GM12878 (cell line): ENCODE results near the gene GLRA1. TPM values are rescaled to one million over a fixed set of nuclear protein-coding genes. Genes with fewer than 3 reads are reported as not detected.

Experiments
- ATAC-seq: fragments of 200-7000 bp; cut with Tn5 transposase; 3 replicates; pipeline ENCODE4 v1.9.1; 2020; ENCODE audit warnings: mild to moderate bottlenecking, moderate library complexity
- BruUV-seq: library from RNA; stranded (reverse); fragments of 400-500 nt; replicated peaks from 2 replicates; lab custom pipeline; 2021; lab: Mats Ljungman, UMichigan
- CTCF ChIA-PET: fragments of 300-600 bp; sonication (Branson Sonifier 250); formaldehyde crosslinking; extraction: SDS; loops from one replicate; lab custom pipeline; 2021; ENCODE audit warnings: inconsistent platforms; lab: Yijun Ruan, JAX
- POLR2A ChIA-PET: fragments of 350-600 bp; formaldehyde crosslinking; extraction: SDS; loops from one replicate; lab custom pipeline; 2021; ENCODE audit warnings: inconsistent platforms; lab: Charles Lee
- RAD21 ChIA-PET: fragments of 300-600 bp; sonication (Branson Sonifier 250); formaldehyde crosslinking; loops from one replicate; lab custom pipeline; 2023; ENCODE audit warnings: antibody characterized with exemption; ENCODE audit not compliant: unreplicated experiment; lab: Charles Lee
- SMC1A ChIA-PET: fragments of 300-600 bp; sonication (Branson Sonifier 250); formaldehyde crosslinking; loops from one replicate; lab custom pipeline; 2023; ENCODE audit not compliant: unreplicated experiment, uncharacterized antibody; lab: Charles Lee
- DNase-seq: peaks from one replicate; pipeline ENCODE4 v3.0.0-alpha.2; 2011; ENCODE audit warnings: low read depth, low spot score
- FAIRE-seq: peaks from 3 replicates; lab custom pipeline; 2011; peaks lifted over from hg19 to GRCh38; lab: Jason Lieb, UNC
- H2AFZ ChIP-seq: 2 replicates; pipeline ENCODE4 v1.6.0; 2011; ENCODE audit warnings: low read depth, low read length, control low read depth; ENCODE audit not compliant: control insufficient read depth
- H3K27ac ChIP-seq: 2 replicates; pipeline ENCODE4 v1.5.1; 2011; ENCODE audit warnings: control low read depth; ENCODE audit not compliant: control insufficient read depth, insufficient read depth
- H3K27me3 ChIP-seq, 2 experiments: replicated peaks in 1 of 2; 2 replicates each; pipeline versions ENCODE4 v1.6.0 to v1.6.1; 2011; ENCODE audit warnings: low read length in 1 of 2; ENCODE audit not compliant: control insufficient read depth in 2 of 2, insufficient read depth in 2 of 2
- H3K36me3 ChIP-seq, 2 experiments: 2 replicates each; pipeline ENCODE4 v1.5.1; 2011; ENCODE audit warnings: low read length in 1 of 2; ENCODE audit not compliant: control insufficient read depth in 2 of 2, insufficient read depth in 2 of 2
- H3K4me1 ChIP-seq: 2 replicates; pipeline ENCODE4 v1.6.1; 2011; ENCODE audit warnings: mild to moderate bottlenecking, low read length, moderate library complexity, mixed read lengths; ENCODE audit not compliant: control insufficient read depth, insufficient read depth
- H3K4me2 ChIP-seq: 2 replicates; pipeline ENCODE4 v1.6.0; 2011; ENCODE audit warnings: control low read depth; ENCODE audit not compliant: control insufficient read depth, insufficient read depth
- H3K4me3 ChIP-seq: fragments of 200-600 bp; sonication (generic); 2 replicates; pipeline ENCODE4 v1.5.1; 2016
- H3K79me2 ChIP-seq: 2 replicates; pipeline ENCODE4 v1.6.0; 2011; ENCODE audit warnings: low read length; ENCODE audit not compliant: control insufficient read depth, insufficient read depth
- H3K9ac ChIP-seq: 2 replicates; pipeline ENCODE4 v1.8.0; 2011; ENCODE audit warnings: low read length, control low read depth, mixed read lengths; ENCODE audit not compliant: control insufficient read depth, insufficient read depth
- H3K9me3 ChIP-seq: replicated peaks from 3 replicates; pipeline ENCODE4 v1.5.1; 2011; ENCODE audit warnings: mild to moderate bottlenecking, low read length; ENCODE audit not compliant: control insufficient read depth, insufficient read depth
- H4K20me1 ChIP-seq: 2 replicates; pipeline ENCODE4 v1.6.0; 2011; ENCODE audit not compliant: control insufficient read depth, insufficient read depth
- ATF2 ChIP-seq: IDR thresholded peaks from 2 replicates; pipeline ENCODE4 v1.6.1; 2012; ENCODE audit warnings: low read length, inconsistent platforms
- BHLHE40 ChIP-seq, 2 experiments: fragments of 450-650 bp in 1 of 2; IDR thresholded peaks; 2 replicates each; pipeline ENCODE4 v1.6.1; 2011 to 2017; ENCODE audit warnings: low read depth in 2 of 2, borderline replicate concordance in 1 of 2, improper control_type of control experiment in 1 of 2, low read length in 1 of 2, mild to moderate bottlenecking in 1 of 2
- CEBPB ChIP-seq, 2 experiments: fragments of 150-350 bp in 1 of 2; IDR thresholded peaks; 2 replicates each; pipeline ENCODE4 v1.6.1; 2012 to 2014; ENCODE audit warnings: low read depth in 2 of 2, low read length in 2 of 2, borderline replicate concordance in 1 of 2, inconsistent platforms in 1 of 2
- EGR1 ChIP-seq, 2 experiments: IDR thresholded peaks; 1 replicate in 1 of 2; 2 replicates in 1 of 2; pipeline ENCODE4 v1.6.1; 2011 to 2012; ENCODE audit warnings: low read depth in 2 of 2, low read length in 2 of 2, borderline replicate concordance in 1 of 2, mild to moderate bottlenecking in 1 of 2, moderate library complexity in 1 of 2
- ELK1 ChIP-seq: IDR thresholded peaks from 2 replicates; pipeline ENCODE4 v1.6.1; 2012; ENCODE audit warnings: low read depth, low read length, improper control_type of control experiment
- ESRRA ChIP-seq: IDR thresholded peaks from 2 replicates; pipeline ENCODE4 v1.6.1; 2012; ENCODE audit warnings: mild to moderate bottlenecking, low read length, improper control_type of control experiment
- GATAD2B ChIP-seq: fragments of 450-650 bp; conservative IDR thresholded peaks from 2 replicates; pipeline ENCODE4 v1.6.1; 2017; ENCODE audit warnings: low read depth, mild to moderate bottlenecking, moderate library complexity
- MEF2B ChIP-seq: fragments of 450-650 bp; IDR thresholded peaks from 2 replicates; pipeline ENCODE4 v1.6.1; 2018; ENCODE audit warnings: mild to moderate bottlenecking, moderate library complexity; ENCODE audit not compliant: partially characterized antibody, poor library complexity, severe bottlenecking
- MTA2 ChIP-seq: fragments of 450-650 bp; IDR thresholded peaks from 2 replicates; pipeline ENCODE4 v1.6.1; 2016; ENCODE audit warnings: low read depth, mild to moderate bottlenecking, moderate library complexity
- SIX5 ChIP-seq: IDR thresholded peaks from 2 replicates; pipeline ENCODE4 v1.6.1; 2011; ENCODE audit warnings: mild to moderate bottlenecking, low read depth, low read length, moderate library complexity; ENCODE audit not compliant: severe bottlenecking
- SMAD1 ChIP-seq: fragments of 450-650 bp; IDR thresholded peaks from 2 replicates; pipeline ENCODE4 v1.6.1; 2018; ENCODE audit warnings: mild to moderate bottlenecking, low read depth; ENCODE audit not compliant: partially characterized antibody
- SPI1 ChIP-seq: IDR thresholded peaks from 2 replicates; pipeline ENCODE4 v1.6.1; 2011; ENCODE audit warnings: low read depth, mild to moderate bottlenecking, low read length, moderate library complexity, borderline replicate concordance; ENCODE audit not compliant: insufficient read depth
- YBX1 ChIP-seq: fragments of 450-650 bp; IDR thresholded peaks from 2 replicates; pipeline ENCODE4 v1.6.1; 2016; ENCODE audit warnings: antibody characterized with exemption
- ZNF622 ChIP-seq: fragments of 450-650 bp; IDR thresholded peaks from 2 replicates; pipeline ENCODE4 v1.6.1; 2017; ENCODE audit warnings: mild to moderate bottlenecking, inconsistent platforms
- ZSCAN29 ChIP-seq: fragments of 450-650 bp; IDR thresholded peaks from 2 replicates; pipeline ENCODE4 v1.6.1; 2017; ENCODE audit warnings: mild to moderate bottlenecking, moderate library complexity
- WGBS: methylation state at CpG from one replicate; pipeline ENCODE4 v1.1.6; 2016; ENCODE audit warnings: low lambda C conversion rate; ENCODE audit not compliant: insufficient replicate concordance, insufficient coverage; ENCODE audit errors: missing lambda C conversion rate; 5-methylcytosine and 5-hydroxymethylcytosine counted together
- in situ Hi-C: fragments of 300-500 bp; cut with MboI; formaldehyde crosslinking; loops from 9 replicates; pipeline ENCODE4 v1.14.3; 2018; ENCODE audit warnings: mixed read lengths
- intact Hi-C: fragments of 100-400 bp; cut with micrococcal nuclease; formaldehyde crosslinking; loops from one replicate; pipeline ENCODE4 v1.14.2; 2022; ENCODE audit not compliant: unreplicated experiment
- polyA plus RNA-seq, 11 experiments: library from polyadenylated mRNA; depleted of rRNA in 4 of 11; unstranded in 6 of 11; stranded (reverse) in 5 of 11; fragments of >200 nt; fragmentation: Nextera tagmentation in 4 of 11; fragmentation: Illumina TruSeq in 1 of 11; extraction: Ambion mirVana in 4 of 11; extraction: Trizol in 1 of 11; gene quantifications; 1 replicate in 1 of 11; 2 replicates in 10 of 11; pipeline versions ENCODE4 v1.2.1 to v1.2.3, GENCODE V29; 2011 to 2016; ENCODE audit warnings: inconsistent platforms in 2 of 11, missing spikeins in 2 of 11, low read depth in 1 of 11
- total RNA-seq, 4 experiments: library from RNA; depleted of rRNA in 3 of 4; stranded (reverse); fragments of >200 nt in 3 of 4; fragmentation: Illumina TruSeq in 1 of 4; extraction: Trizol in 1 of 4; gene quantifications; 2 replicates each; pipeline versions ENCODE4 v1.2.1 to v1.2.3, GENCODE V29; 2013 to 2021

GLRA1 gene
- total and polyA plus RNA-seq, 10 of the 15 experiments (the other 5 are each of a cell fraction or from before 2014, with no cell fraction given) = not detected

DNA sequence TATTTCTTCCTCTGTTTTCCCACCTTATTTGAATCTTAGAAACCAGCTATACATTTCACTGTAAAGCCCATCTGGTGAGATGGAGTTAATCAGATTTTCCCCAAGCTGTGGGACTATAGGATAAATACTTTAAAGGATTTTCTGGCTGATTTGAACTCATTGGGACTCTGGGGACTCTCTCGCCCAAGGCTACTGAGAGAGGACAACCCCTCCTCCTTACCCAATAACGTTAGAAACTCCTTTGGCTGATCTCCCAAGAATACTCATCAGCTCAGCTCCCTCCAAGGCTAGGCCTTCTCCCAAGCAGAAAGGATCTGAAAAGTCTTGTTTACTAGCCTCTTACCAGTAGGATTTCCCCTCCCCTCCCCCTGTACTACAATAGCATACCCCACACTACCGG is 1.5 kb upstream of the GLRA1 start:
- Histone ChIP-seq H3K9ac (no peak overlapping the region), H3K79me2 (no peaks in the 10 kb centered on the region), H3K4me2 (no peak overlapping the region), H3K27ac (no peak overlapping the region), H4K20me1 (no peaks in the 10 kb centered on the region), H3K4me1 (no peaks in the 10 kb centered on the region), H3K9me3 (no peaks in the 10 kb centered on the region), H3K36me3 (no peaks in the 10 kb centered on the region), H3K27me3 (no peaks in the 10 kb centered on the region), H2AFZ (no peak overlapping the region), H3K4me3 (no peak overlapping the region)
- CTCF ChIA-PET = no interaction called here
- SMC1A ChIA-PET = interaction anchor here (1.5 kb wide), 1 partner anchor 101 kb away, joined by 3 read pairs; no protein-coding TSS in a partner anchor
- in situ Hi-C loops = no loop called here
- 37% methylated on average over 3 of the region's 3 CpGs for WGBS
- POLR2A ChIA-PET = no interaction called here
- BruUV-seq = no TSS peak
- FAIRE-seq = no peak
- ATAC-seq = no peak
- TF ChIP-seq SIX5 (no peak), ZNF622 (no peak), ESRRA (no peak), CEBPB (IDR thresholded peaks at IDR 0.05; ENCODE audit: borderline replicate concordance in 1 of 2, low read depth in 2 of 2, low read length in 2 of 2) (no peak), EGR1 (IDR thresholded peaks at IDR 0.05; ENCODE audit: borderline replicate concordance in 1 of 2, low read depth in 2 of 2, low read length in 2 of 2) (no peak), BHLHE40 (IDR thresholded peaks at IDR 0.05; ENCODE audit: borderline replicate concordance in 1 of 2, low read depth in 2 of 2, low read length in 1 of 2) (no peak), ZSCAN29 (no peak), MEF2B (no peak), SPI1 (no peak), GATAD2B (no peak), ELK1 (no peak), YBX1 (no peak), SMAD1 (no peak), ATF2 (no peak), MTA2 (no peak)
- intact Hi-C loops = no loop called here
- RAD21 ChIA-PET = no interaction called here
- no peak for DNase-seq
